HG03175 (cell line): ENCODE results near the gene NAAA.
"Not testable (repeated sequence)": the region's sequence is repeated elsewhere in the genome, so short reads cannot be mapped to it uniquely, and the experiment has no call there.

ENCODE experiments used
- ATAC-seq: cut with Tn5 transposase; IDR thresholded peaks from one replicate; pipeline ENCODE4 v1.9.1; 2021; ENCODE audit warnings: mild to moderate bottlenecking, moderate library complexity; ENCODE audit not compliant: unreplicated experiment

NAAA gene

DNA sequence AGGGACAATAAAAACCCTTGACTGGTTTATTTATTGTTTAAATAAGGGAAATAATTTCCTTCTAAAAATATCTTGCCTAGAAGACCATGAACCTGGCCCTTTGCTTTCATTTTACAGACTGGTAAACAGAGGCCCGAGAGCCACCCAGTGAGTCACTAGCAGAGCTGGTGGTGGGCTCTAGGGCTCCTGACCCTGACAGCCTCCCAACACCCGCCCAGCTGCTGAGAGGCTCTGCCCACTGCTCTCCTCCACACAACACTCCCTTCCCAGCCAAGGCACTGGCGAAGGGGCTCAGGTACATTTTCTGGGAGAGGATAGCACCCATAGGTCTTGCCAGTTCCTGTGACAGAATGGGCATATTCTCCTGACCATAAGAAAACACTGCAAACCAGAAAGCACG lies 20.5 kb downstream of the NAAA start:
- ATAC-seq, result no peak

DNA sequence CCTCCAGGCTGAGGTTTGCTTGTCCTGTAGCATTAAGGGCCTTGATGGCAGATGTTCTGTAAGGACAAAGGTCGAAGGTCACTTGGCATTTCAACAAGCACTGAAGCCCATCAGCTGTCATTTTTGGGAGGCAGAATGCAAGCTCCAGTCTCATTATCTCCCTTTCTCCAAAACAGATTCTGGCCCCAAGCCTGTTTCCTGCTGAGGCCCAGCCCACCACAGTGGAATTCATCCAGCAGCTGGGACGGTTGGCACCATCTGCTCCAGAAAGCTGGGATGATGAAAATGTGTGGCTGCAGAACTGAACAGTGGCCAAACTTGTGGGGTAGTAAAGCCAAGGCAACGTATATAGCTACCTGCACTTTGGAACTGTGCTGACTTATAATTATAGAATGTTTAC lies 20.9 kb downstream of the NAAA start:
- ATAC-seq, result no peak

DNA sequence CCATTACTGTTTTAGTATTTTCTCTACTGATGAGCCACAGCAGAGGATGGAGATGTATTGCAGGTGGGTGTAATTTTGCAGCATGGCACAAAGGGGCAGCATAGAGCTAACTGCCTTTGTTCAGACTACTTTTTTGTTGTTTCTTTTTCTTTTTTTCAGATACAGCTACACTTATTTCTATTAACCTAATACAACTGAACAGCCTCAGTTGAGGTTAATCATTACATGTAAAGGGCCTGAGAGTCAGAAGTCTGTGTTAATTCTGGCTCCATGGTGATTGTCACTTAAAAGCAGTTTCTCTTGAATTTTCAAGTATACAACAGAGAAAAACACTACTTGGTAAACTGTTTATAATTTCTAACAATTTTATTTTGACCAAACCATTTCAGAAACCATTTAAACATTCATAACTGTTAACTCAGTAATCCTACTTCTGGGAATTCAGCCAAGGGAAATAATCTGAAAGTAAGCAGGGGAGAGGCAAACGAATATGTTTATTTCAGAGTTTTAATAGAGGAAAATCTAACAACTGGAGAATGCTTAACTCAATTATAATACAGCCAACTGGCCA lies 24.6 kb downstream of the NAAA start:
- peak; percentile 87 for ATAC-seq

DNA sequence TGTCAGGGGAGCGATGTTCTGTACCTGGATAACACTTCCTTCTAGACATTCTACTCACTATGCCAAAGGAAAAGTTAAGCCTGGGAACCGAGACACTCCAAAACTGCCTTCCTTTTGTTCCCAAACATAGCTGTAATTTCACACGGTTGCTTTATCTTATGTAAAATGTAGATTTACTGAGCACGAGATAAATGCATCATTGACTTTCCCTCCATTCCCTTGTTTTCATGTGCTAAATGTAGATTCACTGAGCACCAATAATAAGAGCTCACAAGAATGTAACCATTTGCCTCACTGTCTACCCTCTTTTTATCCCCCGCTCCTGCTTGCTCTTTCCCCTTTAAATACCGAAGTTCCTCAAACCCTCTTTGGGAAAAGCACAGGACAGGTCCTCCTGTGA lies 27.8 kb downstream of the NAAA start:
- ATAC-seq, result no peak

DNA sequence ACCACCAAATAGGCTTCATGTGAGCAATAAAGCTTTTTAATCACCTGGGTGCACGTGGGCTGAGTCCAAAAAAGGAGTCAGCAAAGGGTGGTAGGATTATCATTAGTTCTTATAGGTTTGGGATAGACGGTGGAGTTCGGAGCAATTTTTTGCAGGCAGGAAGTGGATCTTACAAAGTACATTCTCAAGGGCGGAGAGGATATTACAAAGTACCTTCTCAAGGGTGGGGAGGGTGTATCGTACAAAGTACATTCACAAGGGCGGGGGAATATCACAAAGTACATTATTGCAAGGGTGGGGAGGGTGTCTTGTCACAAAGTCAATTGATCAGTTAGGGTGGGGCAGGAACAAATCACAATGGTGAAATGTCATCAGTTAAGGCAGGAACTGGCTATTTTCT lies 30.0 kb downstream of the NAAA start:
- not testable (repeated sequence) for ATAC-seq

DNA sequence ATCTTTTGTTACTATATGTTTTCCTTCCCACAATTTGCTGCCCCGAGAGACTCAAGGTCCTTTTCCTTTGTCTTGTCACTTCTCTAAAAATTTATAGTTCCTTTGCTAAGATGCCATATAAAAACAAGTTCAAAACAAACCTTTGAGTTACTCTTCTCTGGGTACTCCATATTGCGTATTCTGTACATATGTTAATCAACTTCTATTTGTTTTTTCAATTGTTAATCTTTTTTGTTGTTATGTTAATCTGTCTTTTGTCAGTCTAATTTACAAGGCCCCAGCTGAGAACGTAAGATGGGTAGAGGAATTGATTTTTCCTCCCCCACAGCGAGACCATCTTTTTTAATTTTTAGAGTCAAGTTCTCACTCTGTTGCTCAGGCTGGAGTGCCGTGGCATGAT lies 31.4 kb downstream of the NAAA start:
- no peak for ATAC-seq

DNA sequence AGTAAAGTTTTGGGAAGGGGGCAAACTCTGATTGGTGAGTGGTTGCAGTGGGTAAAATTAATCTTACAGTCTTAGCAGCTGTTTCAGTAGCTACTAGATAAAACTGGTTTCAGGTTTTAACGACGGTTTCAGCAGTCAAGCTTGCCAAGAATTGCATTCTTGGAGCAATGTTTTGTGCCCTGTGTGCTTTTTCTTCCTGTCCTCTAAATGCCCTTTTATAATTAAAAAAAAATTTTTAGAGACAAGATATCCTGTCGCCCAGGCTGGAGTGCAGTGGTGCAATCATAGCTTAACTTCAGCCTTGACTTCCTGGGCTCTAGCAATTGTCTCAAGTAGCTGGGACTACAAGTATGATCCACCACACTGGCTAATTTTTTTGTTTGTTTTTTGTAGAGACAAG lies 32.3 kb downstream of the NAAA start:
- ATAC-seq, result no peak

DNA sequence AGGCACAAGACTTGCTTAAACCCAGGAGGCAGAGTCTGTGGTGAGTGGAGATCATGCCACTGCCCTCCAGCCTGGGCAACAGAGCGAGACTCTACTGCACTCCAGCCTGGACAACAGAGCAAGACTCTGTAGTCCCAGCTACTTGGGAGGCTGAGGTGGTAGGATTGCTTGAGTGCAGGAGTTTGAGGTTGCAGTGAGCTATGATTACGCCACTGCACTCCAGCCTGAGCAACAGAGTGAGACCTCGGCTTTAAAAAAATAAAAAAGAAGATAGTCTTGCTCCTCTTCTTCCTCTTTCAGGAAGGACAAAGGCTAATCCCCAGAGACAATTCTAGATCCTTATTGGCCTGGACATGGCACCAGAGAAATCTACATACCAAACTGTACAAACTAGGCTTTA lies 32.8 kb downstream of the NAAA start:
- ATAC-seq, result no peak

DNA sequence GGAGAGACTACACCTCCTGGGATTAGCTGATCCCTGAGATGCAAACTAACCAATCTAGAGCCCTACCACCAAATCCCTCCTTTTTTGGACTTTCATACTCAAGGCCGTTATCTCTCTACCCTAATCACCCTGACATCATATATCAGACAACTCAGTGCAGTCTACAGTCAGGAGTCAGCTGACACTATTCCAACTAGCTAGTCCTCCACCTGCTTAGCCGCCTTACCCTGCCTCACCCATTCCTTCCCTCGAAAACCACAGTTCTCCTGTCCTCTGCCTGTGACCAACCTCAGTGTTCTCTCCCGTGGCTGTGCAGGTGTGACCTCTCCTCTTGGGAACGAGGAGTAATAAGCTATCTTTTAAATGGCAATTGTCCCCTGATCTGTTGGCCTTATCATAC lies 36.7 kb downstream of the NAAA start:
- no peak for ATAC-seq

DNA sequence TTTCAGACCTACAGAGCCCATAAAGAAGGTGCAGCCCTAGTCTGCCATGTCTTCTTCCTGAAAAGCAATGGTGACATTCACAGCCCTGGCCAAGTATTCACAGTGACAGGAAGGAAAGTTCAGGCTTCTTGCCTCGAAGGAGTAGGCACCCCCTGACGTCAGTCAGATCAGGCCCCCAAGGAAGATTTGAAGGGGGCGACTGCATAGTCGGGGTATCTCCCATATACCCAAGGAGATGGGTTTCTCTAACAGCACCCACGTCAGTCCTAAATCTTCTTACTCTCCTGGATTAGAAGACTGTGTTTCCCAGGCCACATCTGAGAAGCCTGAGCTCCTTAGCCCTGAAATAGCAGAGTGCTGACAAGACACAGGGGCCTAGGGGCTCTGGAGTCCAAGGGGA lies 38.5 kb downstream of the NAAA start, which contains the start of gene PPEF2:
PPEF2 (minus strand) TSS at position 101 of the 400 bp plus-strand sequence. CDS start 6,127 bp downstream, outside the sequence.
- ATAC-seq, result no peak

DNA sequence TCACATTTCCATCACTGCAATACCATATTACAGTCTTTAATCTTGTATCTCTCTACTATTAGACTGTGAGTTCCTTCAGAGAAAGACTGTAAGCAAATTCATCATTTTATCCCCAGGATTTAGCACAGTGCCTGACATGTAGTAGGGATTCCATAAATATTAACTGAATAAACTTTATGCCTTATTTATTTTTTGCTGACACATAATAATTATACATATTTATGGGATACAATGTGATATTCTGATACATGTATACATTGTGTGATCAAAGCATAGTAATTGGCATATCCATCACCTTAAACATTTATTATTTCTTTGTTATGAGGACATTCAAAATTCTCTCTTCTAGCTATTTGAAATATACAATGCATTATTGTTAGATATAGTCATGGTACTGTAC lies 42.3 kb downstream of the NAAA start:
- no peak for ATAC-seq

DNA sequence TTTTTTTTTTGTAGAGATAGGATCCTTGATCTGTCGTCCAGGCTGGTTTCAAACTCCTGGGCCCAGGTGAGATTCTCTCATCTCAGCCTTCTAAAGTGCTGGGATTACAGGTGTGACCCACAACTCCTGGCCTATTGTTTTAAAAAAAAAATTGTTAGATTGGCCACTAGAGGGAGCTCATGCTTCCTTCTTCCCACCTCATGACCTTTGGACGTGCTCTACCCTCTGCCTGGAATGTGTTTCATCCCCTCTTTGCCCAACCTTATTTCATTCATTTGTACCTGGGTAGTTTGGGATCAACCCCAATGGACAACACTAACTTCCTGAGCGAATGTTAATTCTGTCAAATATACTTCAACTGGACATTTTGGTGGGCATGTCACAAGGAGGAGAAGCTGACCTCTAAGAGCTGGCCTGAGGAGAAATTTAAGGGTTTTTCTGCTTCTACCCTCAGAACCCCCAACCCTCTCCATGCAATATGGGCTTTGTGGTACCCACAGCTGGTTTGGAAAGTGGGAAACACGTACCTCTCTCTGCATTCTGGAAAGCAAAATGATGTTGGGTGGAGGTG lies 45.0 kb downstream of the NAAA start:
- ATAC-seq, result no peak

DNA sequence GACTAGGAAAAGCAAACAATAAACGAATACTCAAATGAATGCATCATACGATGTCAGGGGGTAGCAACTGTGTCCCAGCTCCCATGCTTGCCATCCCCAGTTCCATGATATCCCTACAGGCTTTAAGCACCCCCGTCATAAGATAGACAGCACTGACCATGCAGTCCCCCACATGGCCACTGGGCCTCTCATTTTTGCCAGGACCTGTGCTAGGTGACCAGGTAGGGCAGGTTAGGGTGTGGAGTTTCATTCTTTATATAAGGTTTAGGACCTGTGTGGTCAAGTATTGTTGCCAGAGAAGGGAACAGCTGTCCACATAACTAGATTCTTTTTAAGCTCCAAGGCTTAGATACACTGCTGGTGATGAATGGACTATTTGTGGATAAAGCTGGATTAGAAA lies 48.3 kb downstream of the NAAA start:
- ATAC-seq, result no peak

DNA sequence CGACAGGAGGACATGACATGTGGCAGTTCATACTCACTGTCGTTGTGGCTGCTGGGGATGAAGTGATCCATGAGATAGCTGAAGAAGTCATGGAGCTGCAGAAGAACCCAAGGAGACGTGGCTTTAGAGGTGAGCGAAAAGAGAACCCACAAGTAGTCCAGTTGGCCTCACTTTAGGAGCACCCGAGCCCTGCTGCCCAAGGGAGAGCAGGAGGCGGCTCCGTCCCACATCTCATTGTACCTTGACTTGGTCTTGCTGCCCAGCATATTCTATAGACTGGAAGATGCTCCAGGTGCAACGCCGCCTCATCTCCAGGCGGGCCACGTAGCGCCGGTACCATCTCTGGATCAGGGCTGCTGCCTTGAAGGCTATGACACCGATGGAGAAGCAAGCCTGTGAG lies 49.2 kb downstream of the NAAA start:
- no peak for ATAC-seq

DNA sequence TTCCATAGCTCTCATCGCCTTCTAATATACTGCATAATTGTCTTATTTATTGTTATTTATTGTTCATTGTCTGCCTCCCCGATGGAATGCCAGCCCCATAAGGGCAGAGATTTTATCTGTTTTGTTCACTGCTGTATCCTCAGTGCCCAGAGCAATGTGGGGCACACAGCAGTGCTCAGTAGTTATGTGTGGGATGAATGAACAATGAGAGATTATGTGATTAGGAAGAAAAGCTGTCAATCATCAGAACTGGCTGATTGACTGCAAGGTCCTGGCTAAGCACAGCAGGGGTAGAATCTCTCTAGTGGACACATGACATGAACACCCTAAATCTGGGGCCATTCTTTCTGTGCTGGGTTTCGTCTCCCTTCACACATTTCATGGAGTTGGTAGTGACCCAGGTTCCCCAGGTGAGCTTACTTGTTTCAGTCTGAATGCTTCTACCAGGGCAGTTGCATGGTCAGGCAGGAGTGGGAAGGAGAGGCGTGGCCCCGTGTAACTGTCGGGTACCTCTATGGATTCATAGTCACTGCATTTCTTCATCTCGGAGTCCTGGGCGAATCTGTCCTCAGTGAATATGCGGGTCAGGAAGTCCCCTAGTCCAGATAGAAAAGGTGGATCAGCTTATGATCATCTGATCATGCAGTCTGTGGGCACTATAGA lies 51.1 kb downstream of the NAAA start:
- no peak for ATAC-seq

DNA sequence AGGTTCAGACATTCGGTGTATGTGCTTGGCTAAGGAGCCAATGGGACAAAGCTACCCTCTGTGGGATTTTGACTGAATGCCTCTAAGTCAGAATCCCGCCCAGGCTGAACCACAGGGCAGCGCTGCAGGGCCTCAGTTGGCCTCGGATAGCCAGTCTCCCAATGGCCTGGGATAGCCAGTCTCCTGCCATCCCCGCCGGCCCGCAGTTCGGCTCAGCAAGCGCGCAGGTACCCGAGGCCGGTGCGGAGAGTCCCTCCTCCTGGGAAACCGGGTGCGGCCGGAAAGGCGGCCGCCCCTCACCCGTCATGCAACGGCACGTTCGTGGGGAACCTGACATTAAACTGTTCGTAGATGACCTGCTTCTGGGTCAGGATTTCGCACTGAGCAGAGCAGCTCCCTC lies 54.7 kb downstream of the NAAA start:
- no peak for ATAC-seq

DNA sequence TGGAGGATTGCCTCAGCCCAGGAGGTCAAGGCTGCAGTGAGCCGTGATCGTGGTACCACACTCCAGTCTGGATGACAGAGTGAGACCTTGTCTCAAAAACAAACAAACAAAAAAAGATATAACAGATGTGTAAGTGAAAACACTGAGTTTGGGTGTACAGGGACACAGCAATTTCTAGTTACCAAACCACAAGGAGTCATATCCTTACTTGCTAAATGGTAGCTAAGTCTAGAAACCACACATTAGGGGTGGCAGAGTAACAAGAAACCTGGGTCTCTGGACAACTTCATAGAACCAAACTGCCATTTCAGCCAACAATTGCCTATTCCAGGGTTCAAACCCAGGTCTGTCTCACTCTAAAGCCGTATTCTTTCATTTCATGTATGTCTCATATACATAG lies 59.3 kb downstream of the NAAA start:
- ATAC-seq, result no peak

DNA sequence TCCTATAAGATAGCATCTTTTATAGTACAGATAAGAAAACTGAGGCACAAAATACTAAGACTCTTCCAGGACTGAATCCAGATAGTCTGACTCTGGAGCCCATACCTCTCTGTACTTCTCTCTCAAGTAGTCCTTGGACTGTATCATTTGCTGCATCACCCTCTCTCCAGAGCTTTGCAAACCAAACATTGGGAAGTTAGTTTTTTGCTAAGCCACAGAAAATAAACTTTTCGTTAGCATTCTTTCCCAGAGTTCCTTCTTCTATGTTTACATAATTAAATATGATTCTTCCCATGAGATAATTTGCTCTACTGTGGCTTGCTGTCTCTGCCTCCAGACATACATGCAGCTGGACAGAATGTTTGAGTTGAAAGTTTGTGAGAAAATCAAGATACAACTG lies 60.5 kb downstream of the NAAA start:
- no peak for ATAC-seq

DNA sequence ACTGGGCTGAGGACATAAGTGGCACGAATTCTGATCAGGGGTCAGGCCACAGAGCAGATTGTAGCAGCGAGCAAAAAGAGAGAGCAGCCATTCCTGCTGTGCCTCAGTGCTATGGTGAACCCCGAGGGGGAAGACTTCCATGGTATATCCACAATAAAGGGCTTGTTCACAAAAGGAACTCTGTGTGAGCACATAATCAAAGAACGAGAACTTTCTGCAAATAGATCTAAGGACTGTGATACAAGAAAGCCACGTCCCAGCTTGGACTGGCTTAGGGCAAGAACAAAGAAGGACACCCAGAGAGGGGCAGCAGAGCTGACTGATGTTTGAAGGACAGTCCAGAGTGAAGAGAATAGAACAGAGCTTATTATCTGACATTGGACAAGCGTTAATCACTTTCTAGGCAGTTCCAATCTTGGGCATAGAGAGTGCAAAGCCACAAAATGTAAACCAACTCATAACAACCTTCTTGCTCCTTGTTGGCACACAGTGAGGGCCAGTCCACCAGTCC lies 62.5 kb downstream of the NAAA start:
- no peak for ATAC-seq

DNA sequence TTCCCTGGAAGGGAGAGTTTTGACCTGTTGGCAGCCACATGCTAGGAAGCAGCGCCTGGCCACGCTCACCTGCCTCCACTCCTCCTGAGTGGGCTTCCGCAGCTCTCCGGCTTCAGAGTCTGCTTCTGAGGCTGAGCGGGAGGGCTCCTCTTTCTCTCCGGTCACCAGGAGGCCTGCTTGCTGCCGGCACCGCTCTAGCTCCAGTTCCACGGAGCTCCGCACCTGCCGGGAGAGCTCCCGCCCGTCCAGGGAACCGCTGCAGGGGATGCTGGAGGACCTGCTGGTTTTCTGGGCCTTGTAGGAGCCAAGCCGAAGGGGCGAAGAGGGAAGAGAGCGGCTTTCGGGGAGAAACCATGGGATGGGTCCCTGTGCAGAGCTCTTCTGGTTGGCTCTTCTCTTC lies 64.6 kb downstream of the NAAA start:
- no peak for ATAC-seq

DNA sequence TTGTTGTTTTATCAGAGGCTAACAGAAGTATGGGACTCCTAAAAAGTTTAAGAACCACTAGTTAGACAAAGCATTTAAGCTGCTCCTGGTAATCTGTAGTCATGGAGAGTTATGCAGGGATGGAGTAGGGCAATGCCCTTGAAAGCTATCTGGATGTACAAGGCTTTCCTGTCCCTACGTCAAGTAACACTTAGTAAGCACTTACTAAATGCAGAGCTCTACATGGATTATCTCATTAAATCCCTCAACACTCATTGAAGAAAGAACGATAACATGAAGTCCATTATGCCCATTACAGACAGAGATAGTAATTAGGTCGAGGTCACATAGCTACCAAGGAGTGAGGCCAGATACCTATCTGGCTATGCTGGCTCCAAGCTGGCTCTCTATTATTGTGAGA lies 71.7 kb downstream of the NAAA start:
- ATAC-seq, result no peak

DNA sequence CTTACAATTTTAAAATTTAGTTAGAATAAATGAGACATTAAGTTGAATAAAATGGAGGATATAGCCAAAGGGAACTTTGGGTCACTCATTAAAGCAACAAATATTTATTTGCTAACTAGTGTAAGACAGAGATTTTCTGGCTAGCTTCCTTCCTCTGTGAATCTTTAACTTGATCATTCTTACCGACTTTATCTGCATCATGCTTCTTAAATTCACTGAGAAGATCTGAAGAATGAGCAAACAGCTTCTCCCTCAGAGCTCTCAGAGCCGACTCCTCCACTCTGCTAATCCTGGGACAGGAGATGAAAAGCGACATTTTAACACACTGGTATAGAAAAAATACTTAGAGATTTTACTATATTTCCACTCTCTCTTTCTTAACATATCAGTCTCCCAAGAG lies 73.7 kb downstream of the NAAA start:
- ATAC-seq, result no peak
